Body of pancreas (tissue), 4 donors: ENCODE measurements around the gene COL9A3. TPM values are rescaled to one million over a fixed set of nuclear protein-coding genes. Genes with fewer than 3 reads are reported as not detected.

Source experiments
- ATAC-seq: fragments of 150-250 bp; one replicate; pipeline ENCODE4 v1.9.1; 2016
- DNase-seq, 4 donors: peaks; one replicate each; pipeline ENCODE4 v3.0.0-alpha.2; 2019
- H3K27ac ChIP-seq, 4 donors: fragments of 200-600 bp; sonication (generic); 1 replicate in 3 of 4; 2 replicates in 1 of 4; pipeline versions ENCODE4 v1.5.1 to v1.6.1; 2016 to 2019; ENCODE audit warnings: mild to moderate bottlenecking in 1 of 4, mixed read lengths in 1 of 4, moderate library complexity in 1 of 4
- H3K27me3 ChIP-seq, 2 donors: fragments of 200-600 bp; sonication (generic); one replicate each; pipeline ENCODE4 v1.6.0; 2016; ENCODE audit warnings: mild to moderate bottlenecking in 1 of 2
- H3K36me3 ChIP-seq, 2 donors: fragments of 200-600 bp; sonication (generic); replicated peaks in 1 of 2; 2 replicates each; pipeline ENCODE4 v1.5.1; 2016; ENCODE audit warnings: low read depth in 2 of 2; ENCODE audit not compliant: insufficient read depth in 1 of 2
- H3K4me1 ChIP-seq: fragments of 200-600 bp; sonication (generic); one replicate; pipeline ENCODE4 v1.6.0; 2016
- H3K4me3 ChIP-seq, 2 donors: fragments of 200-600 bp; sonication (generic); 1 replicate in 1 of 2; 2 replicates in 1 of 2; pipeline ENCODE4 v1.5.1; 2016 to 2019
- H3K9me3 ChIP-seq, 3 donors: fragments of 200-600 bp; sonication (generic); 1 replicate in 2 of 3; 2 replicates in 1 of 3; pipeline ENCODE4 v1.5.1; 2016
- POLR2A ChIP-seq, 3 donors: fragments of 450-650 bp; IDR thresholded peaks; one replicate each; pipeline ENCODE4 v1.6.1; 2016; ENCODE audit warnings: antibody characterized with exemption in 3 of 3, mild to moderate bottlenecking in 2 of 3
- WGBS, 2 donors: methylation state at CpG; one replicate each; pipeline ENCODE4 v1.1.5; 2017; 5-methylcytosine and 5-hydroxymethylcytosine counted together
- intact Hi-C: fragments of 100-400 bp; cut with DNase I; formaldehyde crosslinking; loops from one replicate; pipeline ENCODE4 v1.15.1; 2023
- total RNA-seq, 2 donors: library from RNA; depleted of rRNA; stranded (reverse); fragments of >200 nt; gene quantifications; one replicate each; pipeline ENCODE4 v1.1.0, GENCODE V29; 2016
- TF ChIP-seq, protein P1 (sequence below), 7 experiments: fragments of 450-650 bp in 4 of 7; fragments of 200-600 bp in 3 of 7; sonication (generic) in 3 of 7; IDR thresholded peaks; one replicate each; pipeline ENCODE4 v1.5.1; 2016 to 2019; ENCODE audit warnings: antibody characterized with exemption in 7 of 7

COL9A3 gene
- total RNA-seq, 2 donors from 2014 or later = 25.2 to 69.5 TPM

DNA sequence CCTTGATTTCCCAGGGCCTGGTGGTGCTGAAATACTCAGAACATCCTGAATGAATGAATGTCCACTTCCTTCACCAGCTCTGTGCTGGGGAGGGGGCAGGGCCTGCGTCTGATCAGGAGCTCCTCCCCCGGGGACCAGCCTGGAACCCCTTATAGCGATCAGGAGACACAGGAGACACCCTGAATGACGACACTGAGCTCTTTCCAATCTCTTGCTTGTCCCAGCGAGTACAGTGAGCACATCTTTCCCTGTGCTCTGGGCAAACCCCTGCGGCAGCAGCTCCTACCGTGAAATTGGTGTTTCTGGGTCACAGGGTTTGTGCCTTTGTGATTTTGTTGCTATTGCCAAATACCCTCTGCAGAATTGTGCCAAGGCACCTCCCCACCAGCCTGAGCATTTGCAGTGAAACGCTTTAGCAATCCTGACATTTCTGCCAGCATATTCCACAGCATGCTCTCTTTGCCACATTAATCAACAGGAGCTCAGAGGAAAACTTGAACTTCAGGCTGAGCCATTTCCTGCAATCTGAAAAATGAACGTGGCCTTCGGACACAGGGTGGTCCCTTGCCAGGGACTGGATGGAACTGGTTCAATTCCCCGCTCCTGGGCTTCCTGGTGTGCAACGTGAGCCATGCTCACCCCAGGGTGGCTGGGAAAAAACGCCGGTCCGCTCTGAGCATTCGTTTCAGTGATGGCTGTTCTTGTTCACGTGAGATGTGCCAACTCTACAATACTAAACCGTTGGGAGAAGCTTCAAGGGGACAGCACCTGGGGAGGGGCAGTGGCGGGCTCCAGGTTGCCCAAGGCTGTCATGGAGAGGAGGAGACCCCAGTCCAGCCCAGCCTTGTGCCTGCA, 43.6 kb upstream of the COL9A3 start:
- Histone ChIP-seq H3K4me1 (peaks cover 66% of the 10 kb centered on the region), H3K4me3 (no peak overlapping the region), H3K27ac (peak overlapping the region; percentile 50 to 88 (median 80)), H3K36me3 (no peaks in the 10 kb centered on the region), H3K27me3 (no peaks in the 10 kb centered on the region), H3K9me3 (no peaks in the 10 kb centered on the region)
- intact Hi-C loops = no loop called here
- ATAC-seq = peak; percentile 54
- peak in 2 of 3 donors; percentile 55 to 58 for TF ChIP-seq POLR2A (IDR thresholded peaks at IDR 0.05)
- TF ChIP-seq, protein P1, sequence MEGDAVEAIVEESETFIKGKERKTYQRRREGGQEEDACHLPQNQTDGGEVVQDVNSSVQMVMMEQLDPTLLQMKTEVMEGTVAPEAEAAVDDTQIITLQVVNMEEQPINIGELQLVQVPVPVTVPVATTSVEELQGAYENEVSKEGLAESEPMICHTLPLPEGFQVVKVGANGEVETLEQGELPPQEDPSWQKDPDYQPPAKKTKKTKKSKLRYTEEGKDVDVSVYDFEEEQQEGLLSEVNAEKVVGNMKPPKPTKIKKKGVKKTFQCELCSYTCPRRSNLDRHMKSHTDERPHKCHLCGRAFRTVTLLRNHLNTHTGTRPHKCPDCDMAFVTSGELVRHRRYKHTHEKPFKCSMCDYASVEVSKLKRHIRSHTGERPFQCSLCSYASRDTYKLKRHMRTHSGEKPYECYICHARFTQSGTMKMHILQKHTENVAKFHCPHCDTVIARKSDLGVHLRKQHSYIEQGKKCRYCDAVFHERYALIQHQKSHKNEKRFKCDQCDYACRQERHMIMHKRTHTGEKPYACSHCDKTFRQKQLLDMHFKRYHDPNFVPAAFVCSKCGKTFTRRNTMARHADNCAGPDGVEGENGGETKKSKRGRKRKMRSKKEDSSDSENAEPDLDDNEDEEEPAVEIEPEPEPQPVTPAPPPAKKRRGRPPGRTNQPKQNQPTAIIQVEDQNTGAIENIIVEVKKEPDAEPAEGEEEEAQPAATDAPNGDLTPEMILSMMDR (IDR thresholded peaks at IDR 0.05) = no peak
- 10 to 24% methylated on average over 14 to 19 of the region's 19 CpGs for WGBS, 2 donors
- peak; percentile 41 to 69 (median 61) for DNase-seq

DNA sequence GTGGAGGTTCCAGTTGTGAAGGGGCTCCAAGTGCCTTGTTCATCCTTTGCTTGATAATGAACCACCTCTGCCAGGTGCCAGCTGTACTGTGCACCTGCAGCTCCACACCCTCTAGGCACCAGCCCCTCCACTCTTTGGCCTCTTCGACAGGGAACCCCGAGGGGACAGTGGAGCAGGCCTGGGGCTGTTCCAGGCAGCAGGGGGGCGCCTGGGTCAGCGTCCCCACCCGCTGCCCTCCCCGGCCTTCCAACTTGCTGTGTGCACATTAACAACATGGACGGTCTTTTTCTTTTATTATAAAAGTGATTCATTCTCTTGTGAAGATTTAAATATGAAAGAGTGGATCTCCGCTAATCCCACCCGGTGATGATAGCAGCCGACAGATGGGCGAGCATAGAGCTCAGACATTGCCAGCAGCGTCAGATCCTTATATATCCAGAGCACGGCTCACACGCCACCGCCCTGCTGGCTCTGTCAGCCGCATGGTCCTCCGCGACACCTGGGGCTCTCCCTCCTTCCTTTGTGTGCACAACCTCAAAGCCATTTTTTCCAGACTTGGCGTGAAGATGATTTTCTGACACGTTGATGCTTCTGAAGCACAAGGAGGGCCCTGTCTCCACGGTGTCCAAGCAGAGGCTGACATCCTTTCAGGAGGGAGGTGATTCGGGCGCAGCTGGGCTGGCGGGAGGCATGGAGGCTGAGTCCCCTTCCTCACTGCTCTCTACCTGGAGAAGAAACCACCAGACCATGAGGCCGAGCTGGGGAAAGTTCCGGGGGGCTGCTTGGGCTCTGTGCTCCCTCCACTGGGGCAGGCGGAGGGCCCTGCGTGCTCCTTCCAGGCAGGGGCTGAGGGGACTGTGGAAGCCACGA, 42.8 kb upstream of the COL9A3 start:
- no peak for DNase-seq
- Histone ChIP-seq H3K27me3 (no peaks in the 10 kb centered on the region), H3K27ac (peak overlapping the region; percentile 23 to 88 (median 80)), H3K9me3 (no peaks in the 10 kb centered on the region), H3K4me1 (peaks cover 58% of the 10 kb centered on the region), H3K4me3 (no peak overlapping the region), H3K36me3 (no peaks in the 10 kb centered on the region)
- intact Hi-C loops = no loop called here
- TF ChIP-seq, protein P1 (IDR thresholded peaks at IDR 0.05) = no peak
- TF ChIP-seq POLR2A (IDR thresholded peaks at IDR 0.05) = no peak
- WGBS, 2 donors = 53 to 59% methylated on average over 27 to 29 of the region's 29 CpGs
- ATAC-seq = no peak

DNA sequence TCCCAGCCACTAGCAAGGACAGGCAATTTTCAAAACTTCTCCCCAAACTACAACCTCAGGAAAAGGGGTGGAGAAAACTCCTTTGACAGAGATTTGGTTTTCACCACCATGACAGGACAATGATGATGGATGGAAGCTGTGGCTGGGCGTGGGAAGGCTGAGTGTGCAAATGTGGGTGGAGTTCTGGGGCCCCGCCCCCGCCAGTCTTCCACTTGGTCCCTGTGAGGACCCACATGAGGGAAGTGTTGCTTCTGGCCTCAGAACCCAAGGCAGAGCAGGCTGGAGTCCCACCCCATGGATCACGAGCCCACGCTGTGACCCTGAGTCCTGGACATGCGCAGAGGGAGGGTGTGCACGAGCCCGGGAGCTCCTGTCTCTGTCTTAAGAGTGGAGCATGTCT, 42.1 kb upstream of the COL9A3 start:
- H3K27me3 ChIP-seq = no peaks in the 10 kb centered on the region
- H3K36me3 ChIP-seq = no peaks in the 10 kb centered on the region
- DNase-seq (no peak), ATAC-seq (no peak)
- intact Hi-C loops = no loop called here
- peak overlapping the region in 3 of 4 donors; percentile 77 to 88 (median 84) for H3K27ac ChIP-seq
- H3K9me3 ChIP-seq = no peaks in the 10 kb centered on the region
- WGBS, 2 donors = 29 to 49% methylated on average over 1 to 8 of the region's 8 CpGs
- no peak overlapping the region for H3K4me3 ChIP-seq
- TF ChIP-seq, protein P1 (IDR thresholded peaks at IDR 0.05) = no peak
- no peak for TF ChIP-seq POLR2A (IDR thresholded peaks at IDR 0.05)
- peaks cover 51% of the 10 kb centered on the region for H3K4me1 ChIP-seq

DNA sequence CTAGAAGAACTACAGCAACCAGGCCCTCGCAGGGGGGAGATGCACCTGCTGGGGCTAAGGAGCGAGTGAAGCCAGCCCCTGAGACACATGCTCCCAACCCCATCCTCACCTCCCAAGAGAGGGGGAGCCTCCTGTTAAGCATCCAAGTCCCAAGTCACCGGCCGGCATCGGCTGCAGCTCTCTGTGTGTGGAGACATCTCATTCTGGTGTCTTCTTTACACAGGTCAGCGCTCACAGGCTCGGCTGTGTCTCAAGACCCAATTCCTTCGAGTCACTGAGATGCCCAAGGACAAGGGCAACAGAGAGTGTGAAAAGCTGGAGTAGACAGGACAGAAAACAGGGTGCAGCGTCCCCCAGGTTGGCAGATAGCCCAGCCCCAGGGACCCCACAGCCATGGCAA, 41.6 kb upstream of the COL9A3 start:
- H3K4me1 ChIP-seq = peaks cover 49% of the 10 kb centered on the region
- H3K4me3 ChIP-seq = no peak overlapping the region
- no peaks in the 10 kb centered on the region for H3K27me3 ChIP-seq
- intact Hi-C loops = no loop called here
- 60 to 62% methylated on average over 9 of the region's 9 CpGs for WGBS, 2 donors
- ATAC-seq (no peak), DNase-seq (no peak)
- H3K27ac ChIP-seq = peak overlapping the region in 1 of 4 donors; percentile 84
- no peaks in the 10 kb centered on the region for H3K36me3 ChIP-seq
- TF ChIP-seq, protein P1 (IDR thresholded peaks at IDR 0.05) = no peak
- no peak for TF ChIP-seq POLR2A (IDR thresholded peaks at IDR 0.05)
- H3K9me3 ChIP-seq = no peaks in the 10 kb centered on the region
